ENCODE results near the gene FMO3. TPM values are rescaled to one million over a fixed set of nuclear protein-coding genes. Genes with fewer than 3 reads are reported as not detected.

FMO3 gene
- total and polyA plus RNA-seq, 9 donors, result 0.04 to 0.40 (median 0.18) TPM

Other genes with a start within 250 kb of the FMO3 start
- 0.09 TPM for gene MROH9, start 155.4 kb upstream of the FMO3 start, total RNA-seq
- under 1 TPM in 5 of 8 donors, not detected in 3; 0.04 to 0.09 (median 0.07) TPM for gene MROH9, start 155.4 kb upstream of the FMO3 start, polyA plus RNA-seq (ENCODE audit: insufficient read depth in 1 of 8, insufficient read length in 8 of 8, low replicate concordance in 1 of 8)
- 0.44 TPM for gene FMO2, start 94.4 kb downstream of the FMO3 start, total RNA-seq
- 1 to 10 TPM in 2 of 8 donors, under 1 TPM in 6; 0.23 to 1.3 (median 0.61) TPM for gene FMO2, start 94.4 kb downstream of the FMO3 start, polyA plus RNA-seq (ENCODE audit: insufficient read depth in 1 of 8, insufficient read length in 8 of 8, low replicate concordance in 1 of 8)
- gene FMO1, start 157.6 kb downstream of the FMO3 start, total RNA-seq, result 8.3 TPM
- 10 to 100 TPM in 1 of 8 donors, 1 to 10 TPM in 7; 2.6 to 10.1 (median 7.3) TPM for gene FMO1, start 157.6 kb downstream of the FMO3 start, polyA plus RNA-seq (ENCODE audit: insufficient read depth in 1 of 8, insufficient read length in 8 of 8, low replicate concordance in 1 of 8)
- 2.0 TPM for gene FMO4, start 223.3 kb downstream of the FMO3 start, total RNA-seq
- 1 to 10 TPM; 2.9 to 6.4 (median 4.4) TPM for gene FMO4, start 223.3 kb downstream of the FMO3 start, polyA plus RNA-seq (ENCODE audit: insufficient read depth in 1 of 8, insufficient read length in 8 of 8, low replicate concordance in 1 of 8)